Sigmoid colon (tissue), 7 donors: ENCODE measurements around the gene MRPL53. TPM values are rescaled to one million over a fixed set of nuclear protein-coding genes. Genes with fewer than 3 reads are reported as not detected.
"Not testable (repeated sequence)": the region's sequence is repeated elsewhere in the genome, so short reads cannot be mapped to it uniquely, and the experiment has no call there.

Experiments used
- DNase-seq: peaks from one replicate; pipeline ENCODE4 v3.0.0-alpha.2; 2019
- H3K27ac ChIP-seq, 4 donors: fragments of 200-600 bp; sonication (generic); one replicate each; pipeline ENCODE4 v1.5.1; 2016 to 2019; ENCODE audit warnings: mild to moderate bottlenecking in 1 of 4
- H3K27me3 ChIP-seq, 3 donors: fragments of 200-600 bp; sonication (generic); one replicate each; pipeline ENCODE4 v1.5.1; 2019; ENCODE audit warnings: mild to moderate bottlenecking in 1 of 3
- H3K36me3 ChIP-seq, 4 donors: fragments of 200-600 bp; sonication (generic); one replicate each; pipeline ENCODE4 v1.5.1; 2016 to 2019
- H3K4me1 ChIP-seq, 4 donors: fragments of 200-600 bp; sonication (generic); one replicate each; pipeline ENCODE4 v1.5.1; 2017 to 2019
- H3K4me3 ChIP-seq, 4 donors: fragments of 200-600 bp; sonication (generic); one replicate each; pipeline ENCODE4 v1.5.1; 2017 to 2019; ENCODE audit warnings: mild to moderate bottlenecking in 2 of 4, moderate library complexity in 1 of 4
- H3K9me3 ChIP-seq, 4 donors: fragments of 200-600 bp in 3 of 4; sonication (generic) in 3 of 4; one replicate each; pipeline versions ENCODE4 v1.5.1 to v1.6.1; 2013 to 2019
- EP300 ChIP-seq, 4 donors: sonication (generic); formaldehyde crosslinking; IDR thresholded peaks; one replicate each; pipeline ENCODE4 v1.6.1; 2017; ENCODE audit warnings: antibody characterized with exemption in 4 of 4
- POLR2A ChIP-seq, 2 donors: fragments of 450-650 bp; IDR thresholded peaks; one replicate each; pipeline ENCODE4 v1.6.1; 2016; ENCODE audit warnings: antibody characterized with exemption in 2 of 2, mild to moderate bottlenecking in 2 of 2, moderate library complexity in 2 of 2
- POLR2AphosphoS5 ChIP-seq, 4 donors: sonication (generic); formaldehyde crosslinking; IDR thresholded peaks; one replicate each; pipeline ENCODE4 v1.6.1; 2017; ENCODE audit warnings: antibody characterized with exemption in 4 of 4
- WGBS, 2 donors: extraction: QIAGEN DNeasy Blood & Tissue Kit; methylation state at CpG; one replicate each; pipeline ENCODE4 v1.1.7; 2013; 5-methylcytosine and 5-hydroxymethylcytosine counted together
- intact Hi-C: fragments of 100-400 bp; cut with DNase I; formaldehyde crosslinking; loops from one replicate; pipeline ENCODE4 v1.15.1; 2023
- polyA plus RNA-seq, 3 donors: library from polyadenylated mRNA; stranded (reverse); fragments of 200-250 nt; gene quantifications; one replicate each; pipeline ENCODE4 v1.2.3, GENCODE V29; 2013
- total RNA-seq, 4 donors: library from RNA; depleted of rRNA; stranded (reverse); fragments of >200 nt; gene quantifications; one replicate each; pipeline ENCODE4 v1.1.0, GENCODE V29; 2016
- TF ChIP-seq, protein P1 (sequence below), 4 experiments: fragments of 450-650 bp in 3 of 4; fragments of 200-600 bp in 1 of 4; IDR thresholded peaks; one replicate each; pipeline ENCODE4 v1.5.1; 2016 to 2019; ENCODE audit warnings: antibody characterized with exemption in 4 of 4, mild to moderate bottlenecking in 3 of 4, moderate library complexity in 2 of 4
- donor health status: healthy with polysubstance abuse.
- donor health status: Bipolar disorder and iron deficiency.
- donor health status: healthy.

Gene MRPL53
- total and polyA plus RNA-seq, 7 donors, result 10.2 to 77.1 (median 59.7) TPM

DNA sequence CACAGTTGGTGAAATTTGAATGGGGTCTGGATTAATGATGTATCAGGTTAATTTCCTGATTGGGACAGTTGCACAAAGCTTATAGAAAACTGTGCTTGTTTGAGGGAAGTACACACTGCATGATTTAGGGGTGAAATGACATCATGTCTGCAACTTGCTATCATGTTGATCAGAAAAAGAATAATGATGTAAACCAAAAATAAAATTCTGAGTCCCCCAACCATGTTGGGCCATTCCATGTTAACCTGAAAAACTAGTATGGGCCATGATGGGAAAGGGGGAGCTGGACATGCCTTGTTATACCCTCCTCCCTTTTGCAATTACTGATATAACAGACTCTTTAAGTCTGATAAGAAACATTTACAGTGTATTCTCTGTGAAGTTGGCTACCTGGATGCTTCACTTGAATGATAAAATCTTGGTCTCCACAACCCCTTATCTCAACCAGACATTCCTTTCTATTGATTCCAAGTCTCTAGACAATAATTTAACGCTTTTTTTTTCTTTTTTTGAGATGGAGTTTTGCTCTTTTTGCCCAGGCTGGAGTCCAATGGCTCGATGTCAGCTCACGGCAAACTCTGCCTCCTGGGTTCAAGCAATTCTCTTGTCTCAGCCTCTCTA is 21.8 kb downstream of the MRPL53 start:
- H3K27ac ChIP-seq, result no peak overlapping the region
- TF ChIP-seq, protein P1, sequence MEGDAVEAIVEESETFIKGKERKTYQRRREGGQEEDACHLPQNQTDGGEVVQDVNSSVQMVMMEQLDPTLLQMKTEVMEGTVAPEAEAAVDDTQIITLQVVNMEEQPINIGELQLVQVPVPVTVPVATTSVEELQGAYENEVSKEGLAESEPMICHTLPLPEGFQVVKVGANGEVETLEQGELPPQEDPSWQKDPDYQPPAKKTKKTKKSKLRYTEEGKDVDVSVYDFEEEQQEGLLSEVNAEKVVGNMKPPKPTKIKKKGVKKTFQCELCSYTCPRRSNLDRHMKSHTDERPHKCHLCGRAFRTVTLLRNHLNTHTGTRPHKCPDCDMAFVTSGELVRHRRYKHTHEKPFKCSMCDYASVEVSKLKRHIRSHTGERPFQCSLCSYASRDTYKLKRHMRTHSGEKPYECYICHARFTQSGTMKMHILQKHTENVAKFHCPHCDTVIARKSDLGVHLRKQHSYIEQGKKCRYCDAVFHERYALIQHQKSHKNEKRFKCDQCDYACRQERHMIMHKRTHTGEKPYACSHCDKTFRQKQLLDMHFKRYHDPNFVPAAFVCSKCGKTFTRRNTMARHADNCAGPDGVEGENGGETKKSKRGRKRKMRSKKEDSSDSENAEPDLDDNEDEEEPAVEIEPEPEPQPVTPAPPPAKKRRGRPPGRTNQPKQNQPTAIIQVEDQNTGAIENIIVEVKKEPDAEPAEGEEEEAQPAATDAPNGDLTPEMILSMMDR (IDR thresholded peaks at IDR 0.05), result no peak
- TF ChIP-seq POLR2A (IDR thresholded peaks at IDR 0.05) (no peak), POLR2AphosphoS5 (IDR thresholded peaks at IDR 0.05) (no peak), EP300 (IDR thresholded peaks at IDR 0.05) (no peak)
- H3K4me3 ChIP-seq, result no peak overlapping the region
- intact Hi-C loops, result no loop called here
- 87 to 92% methylated on average over 3 of the region's 3 CpGs for WGBS, 2 donors
- H3K36me3 ChIP-seq, result no peaks in the 10 kb centered on the region
- H3K4me1 ChIP-seq, result peaks cover 0 to 11% (median 7%) of the 10 kb centered on the region in 4 donors
- DNase-seq, result no peak
- no peaks in the 10 kb centered on the region for H3K27me3 ChIP-seq
- no peaks in the 10 kb centered on the region for H3K9me3 ChIP-seq

- Histone ChIP-seq H3K27ac (no peak overlapping the region), H3K36me3 (no peaks in the 10 kb centered on the region), H3K27me3 (no peaks in the 10 kb centered on the region), H3K4me1 (no peaks in the 10 kb centered on the region), H3K4me3 (no peak overlapping the region), H3K9me3 (no peaks in the 10 kb centered on the region)
- TF ChIP-seq EP300 (IDR thresholded peaks at IDR 0.05) (no peak), POLR2A (IDR thresholded peaks at IDR 0.05) (no peak), POLR2AphosphoS5 (IDR thresholded peaks at IDR 0.05) (no peak)
- TF ChIP-seq, protein P1 (IDR thresholded peaks at IDR 0.05), result no peak
- intact Hi-C loops, result no loop called here
- DNase-seq, result no peak
- 85 to 88% methylated on average over 2 of the region's 2 CpGs for WGBS, 2 donors
Measured at GRCh38 chr2:74448771-74449170, 23.7 kb downstream of the MRPL53 start.

DNA sequence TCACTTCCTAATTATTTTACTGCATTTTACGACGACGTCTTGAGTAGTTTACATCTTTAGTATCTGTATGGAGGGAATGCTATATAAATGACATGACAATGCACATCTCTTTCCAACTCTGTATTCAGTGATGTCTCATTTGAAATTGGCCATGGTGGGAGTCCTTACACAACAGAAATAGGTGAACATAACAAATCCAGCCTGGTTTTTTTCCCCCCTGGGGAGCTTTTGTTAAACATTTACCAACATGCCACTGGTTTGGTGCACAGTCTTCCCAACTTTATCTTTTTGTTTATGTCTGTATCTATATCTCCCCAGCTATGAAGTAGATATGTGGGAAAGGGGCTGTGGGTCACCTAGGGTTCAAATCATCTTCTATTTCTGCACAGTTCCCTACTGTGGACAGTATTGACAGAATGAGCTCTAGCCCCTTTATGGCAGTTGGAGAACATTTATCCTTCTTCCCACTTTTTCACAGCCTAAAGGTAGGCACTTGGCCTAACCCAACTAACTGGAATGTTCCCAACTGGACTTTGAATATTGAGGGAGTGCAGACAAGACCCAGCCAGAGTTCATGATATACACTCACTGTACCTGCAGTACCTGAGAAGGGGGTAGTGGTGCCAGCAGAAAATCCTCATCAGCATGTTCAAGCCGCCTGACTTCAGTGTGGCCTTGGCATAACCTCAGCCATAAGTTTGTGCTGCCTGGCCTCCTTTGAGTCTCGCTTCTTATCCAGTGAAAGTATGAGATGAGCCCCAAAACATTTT is 25.1 kb downstream of the MRPL53 start:
- TF ChIP-seq POLR2A (IDR thresholded peaks at IDR 0.05), result no peak
- TF ChIP-seq, protein P1 (IDR thresholded peaks at IDR 0.05), result no peak
- no peak for TF ChIP-seq EP300 (IDR thresholded peaks at IDR 0.05)
- no peak for TF ChIP-seq POLR2AphosphoS5 (IDR thresholded peaks at IDR 0.05)

DNA sequence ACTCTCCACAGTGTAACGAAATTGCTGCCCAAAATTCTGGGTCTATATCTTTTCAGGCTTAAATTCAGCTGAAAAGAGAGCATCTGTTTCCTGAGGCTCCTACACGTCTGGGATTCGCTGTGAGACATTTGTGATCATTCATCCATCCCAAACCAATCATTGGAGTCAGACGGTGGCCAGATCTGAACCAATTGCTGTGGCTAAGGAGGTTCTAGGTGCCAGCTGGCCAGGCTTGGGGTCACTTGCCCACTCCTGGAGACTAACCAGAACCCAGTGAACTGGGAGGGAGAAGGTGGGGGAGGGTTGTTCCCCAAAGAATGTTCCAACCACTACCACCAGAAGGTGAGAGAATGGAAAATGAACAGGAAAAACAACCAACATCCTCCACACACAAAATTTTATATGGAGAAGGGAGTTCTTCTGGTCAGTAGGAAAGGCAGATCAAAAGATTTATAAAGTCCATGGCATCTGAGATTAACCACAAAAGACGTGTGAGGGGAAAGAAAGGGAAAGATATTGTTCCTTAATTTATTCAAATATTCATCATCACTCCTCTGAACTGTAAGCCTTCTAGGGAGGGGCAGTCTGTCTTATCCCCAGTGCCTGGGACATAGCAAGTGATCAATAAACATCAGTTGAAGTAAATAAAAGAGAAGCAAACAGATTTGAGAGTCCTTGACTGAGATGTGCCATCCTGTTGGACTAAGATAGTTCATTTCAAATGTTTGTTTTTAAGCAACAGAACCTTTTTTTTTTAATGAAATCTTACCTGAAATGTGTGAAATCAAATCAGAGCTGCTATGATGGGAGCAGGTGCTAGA is 27.8 kb downstream of the MRPL53 start:
- WGBS, 2 donors, result 38 to 63% methylated on average over 5 of the region's 5 CpGs
- H3K4me1 ChIP-seq, result peaks cover 0 to 23% (median 18%) of the 10 kb centered on the region in 4 donors
- peaks cover 6 to 27% (median 6%) of the 10 kb centered on the region in 3 donors for H3K27me3 ChIP-seq
- H3K4me3 ChIP-seq, result no peak overlapping the region
- TF ChIP-seq, protein P1 (IDR thresholded peaks at IDR 0.05), result no peak
- TF ChIP-seq POLR2AphosphoS5 (IDR thresholded peaks at IDR 0.05) (no peak), POLR2A (IDR thresholded peaks at IDR 0.05) (no peak), EP300 (IDR thresholded peaks at IDR 0.05) (no peak)
- no peaks in the 10 kb centered on the region for H3K9me3 ChIP-seq
- intact Hi-C loops, result no loop called here
- DNase-seq, result no peak
- H3K27ac ChIP-seq, result no peak overlapping the region
- H3K36me3 ChIP-seq, result no peaks in the 10 kb centered on the region

More for the DNA sequence above, 25.1 kb downstream of the MRPL53 start:
- no peaks in the 10 kb centered on the region for H3K9me3 ChIP-seq
- no peaks in the 10 kb centered on the region for H3K4me1 ChIP-seq
- H3K27ac ChIP-seq, result no peak overlapping the region
- intact Hi-C loops, result no loop called here
- H3K27me3 ChIP-seq, result peaks cover 0 to 11% (median 0%) of the 10 kb centered on the region in 3 donors
- DNase-seq, result no peak
- H3K36me3 ChIP-seq, result no peaks in the 10 kb centered on the region
- 46 to 83% methylated on average over 5 of the region's 5 CpGs for WGBS, 2 donors
- no peak overlapping the region for H3K4me3 ChIP-seq

- peaks cover 0 to 43% (median 34%) of the 10 kb centered on the region in 4 donors for H3K4me1 ChIP-seq
- DNase-seq, intact Hi-C loops, H3K9me3 ChIP-seq, H3K36me3 ChIP-seq: not testable (repeated sequence)
- 52 to 87% methylated on average over 16 of the region's 16 CpGs for WGBS, 2 donors
- peaks cover 6 to 27% (median 6%) of the 10 kb centered on the region in 3 donors for H3K27me3 ChIP-seq
- H3K4me3 ChIP-seq, result peak overlapping the region in 3 of 4 donors; percentile 49 to 67 (median 59)
- peak overlapping the region in 2 of 4 donors; percentile 77 to 87 for H3K27ac ChIP-seq
Measured at GRCh38 chr2:74442483-74443297, 29.8 kb downstream of the MRPL53 start.
